HEK293 (cell line): ENCODE measurements around the gene TIMP2.

ENCODE experiments used
- CTCF ChIA-PET: fragments of 350-600 bp; formaldehyde crosslinking; extraction: SDS; loops from one replicate; lab custom pipeline; 2021; ENCODE audit warnings: antibody characterized with exemption; lab: Yijun Ruan, JAX
- POLR2A ChIA-PET: fragments of 300-600 bp; formaldehyde crosslinking; extraction: SDS; loops from one replicate; lab custom pipeline; 2020; ENCODE audit warnings: antibody characterized with exemption, inconsistent platforms; lab: Yijun Ruan, JAX
- H3K27ac ChIP-seq: fragments of 200-500 bp; sonication (Bioruptor generic); 2 replicates; pipeline ENCODE4 v1.5.1; 2014; ENCODE audit warnings: low read depth, low read length, control low read depth, inconsistent platforms; ENCODE audit errors: extremely low read depth
- H3K36me3 ChIP-seq, 2 experiments: fragments of 200-500 bp in 1 of 2; sonication (Bioruptor generic) in 1 of 2; 1 replicate in 1 of 2; 2 replicates in 1 of 2; pipeline ENCODE4 v1.5.1; 2014 to 2017; ENCODE audit warnings: inconsistent platforms in 2 of 2, low read length in 2 of 2; ENCODE audit not compliant: control insufficient read depth in 2 of 2, insufficient read depth in 1 of 2
- H3K4me1 ChIP-seq: fragments of 200-500 bp; sonication (Bioruptor generic); 2 replicates; pipeline ENCODE4 v1.5.1; 2014; ENCODE audit warnings: mild to moderate bottlenecking, low read length, inconsistent platforms; ENCODE audit not compliant: control insufficient read depth, insufficient read depth
- H3K4me3 ChIP-seq: 2 replicates; pipeline ENCODE4 v1.5.1; 2011; ENCODE audit warnings: low read depth, mild to moderate bottlenecking, control low read depth, low read length, moderate library complexity
- H3K9me3 ChIP-seq: fragments of 200-500 bp; sonication (Bioruptor generic); 2 replicates; pipeline ENCODE4 v1.5.1; 2014; ENCODE audit warnings: low read depth, low read length, inconsistent platforms; ENCODE audit not compliant: control insufficient read depth, insufficient read depth
- BCL11B ChIP-seq: fragments of 450-650 bp; formaldehyde crosslinking; IDR thresholded peaks from 2 replicates; pipeline ENCODE4 v1.5.1; 2016; ENCODE audit warnings: low read depth, missing biosample characterization, missing genetic modification characterization
- EGR2 ChIP-seq: fragments of 450-650 bp; formaldehyde crosslinking; IDR thresholded peaks from 2 replicates; pipeline ENCODE4 v1.5.1; 2016; ENCODE audit warnings: low read depth, missing biosample characterization, missing genetic modification characterization
- HIC1 ChIP-seq: fragments of 450-650 bp; formaldehyde crosslinking; IDR thresholded peaks from 2 replicates; pipeline ENCODE4 v1.5.1; 2016; ENCODE audit warnings: missing biosample characterization, missing genetic modification characterization
- RBAK ChIP-seq: fragments of 450-650 bp; formaldehyde crosslinking; IDR thresholded peaks from 2 replicates; pipeline ENCODE4 v1.5.1; 2016; ENCODE audit warnings: missing biosample characterization, missing genetic modification characterization
- ZFHX2 ChIP-seq: fragments of 450-650 bp; formaldehyde crosslinking; conservative IDR thresholded peaks from 2 replicates; pipeline ENCODE4 v1.5.1; 2016; ENCODE audit warnings: missing biosample characterization, missing genetic modification characterization
- ZNF138 ChIP-seq: fragments of 450-650 bp; formaldehyde crosslinking; IDR thresholded peaks from 2 replicates; pipeline ENCODE4 v1.5.1; 2016; ENCODE audit warnings: missing biosample characterization, missing genetic modification characterization, borderline replicate concordance
- ZNF26 ChIP-seq: fragments of 450-650 bp; formaldehyde crosslinking; IDR thresholded peaks from 2 replicates; pipeline ENCODE4 v1.5.1; 2016; ENCODE audit warnings: missing biosample characterization, missing genetic modification characterization
- ZNF341 ChIP-seq: fragments of 450-650 bp; formaldehyde crosslinking; IDR thresholded peaks from 2 replicates; pipeline ENCODE4; 2016; ENCODE audit warnings: low read depth, missing biosample characterization, missing genetic modification characterization
- ZNF354C ChIP-seq: fragments of 450-650 bp; formaldehyde crosslinking; IDR thresholded peaks from 2 replicates; pipeline ENCODE4 v1.5.1; 2016; ENCODE audit warnings: missing biosample characterization, missing genetic modification characterization, low read depth, borderline replicate concordance
- ZNF362 ChIP-seq: fragments of 450-650 bp; formaldehyde crosslinking; IDR thresholded peaks from 2 replicates; pipeline ENCODE4 v1.5.1; 2016; ENCODE audit warnings: missing biosample characterization, missing genetic modification characterization
- ZNF394 ChIP-seq: fragments of 450-650 bp; formaldehyde crosslinking; IDR thresholded peaks from 2 replicates; pipeline ENCODE4 v1.5.1; 2016; ENCODE audit warnings: missing biosample characterization, missing genetic modification characterization, mild to moderate bottlenecking, moderate library complexity, borderline replicate concordance
- ZNF416 ChIP-seq: fragments of 450-650 bp; formaldehyde crosslinking; IDR thresholded peaks from 2 replicates; pipeline ENCODE4 v1.5.1; 2016; ENCODE audit warnings: missing biosample characterization, missing genetic modification characterization
- ZNF623 ChIP-seq: fragments of 450-650 bp; formaldehyde crosslinking; IDR thresholded peaks from 2 replicates; pipeline ENCODE4 v1.5.1; 2016; ENCODE audit warnings: missing biosample characterization, missing genetic modification characterization
- ZNF624 ChIP-seq: fragments of 450-650 bp; formaldehyde crosslinking; IDR thresholded peaks from 2 replicates; pipeline ENCODE4 v1.5.1; 2017; ENCODE audit warnings: missing biosample characterization, missing genetic modification characterization
- ZNF660 ChIP-seq: fragments of 450-650 bp; IDR thresholded peaks from 2 replicates; pipeline ENCODE4 v1.5.1; 2018; ENCODE audit warnings: missing biosample characterization, mild to moderate bottlenecking, missing genetic modification characterization
- ZNF768 ChIP-seq: fragments of 450-650 bp; formaldehyde crosslinking; IDR thresholded peaks from 2 replicates; pipeline ENCODE4 v1.5.1; 2018; ENCODE audit warnings: missing biosample characterization, mild to moderate bottlenecking, missing genetic modification characterization
- ZNF776 ChIP-seq: fragments of 450-650 bp; formaldehyde crosslinking; IDR thresholded peaks from 2 replicates; pipeline ENCODE4 v1.5.0; 2017; ENCODE audit warnings: missing biosample characterization, missing genetic modification characterization, borderline replicate concordance
- TF ChIP-seq, protein P1 (sequence below): fragments of 450-650 bp; formaldehyde crosslinking; IDR thresholded peaks from 2 replicates; pipeline ENCODE4 v1.5.1; 2016; ENCODE audit warnings: missing biosample characterization, missing genetic modification characterization, low read depth
- TF ChIP-seq, protein P2 (sequence below): fragments of 450-650 bp; formaldehyde crosslinking; IDR thresholded peaks from 2 replicates; pipeline ENCODE4 v1.5.1; 2016; ENCODE audit warnings: missing biosample characterization, missing genetic modification characterization

TIMP2 gene

DNA sequence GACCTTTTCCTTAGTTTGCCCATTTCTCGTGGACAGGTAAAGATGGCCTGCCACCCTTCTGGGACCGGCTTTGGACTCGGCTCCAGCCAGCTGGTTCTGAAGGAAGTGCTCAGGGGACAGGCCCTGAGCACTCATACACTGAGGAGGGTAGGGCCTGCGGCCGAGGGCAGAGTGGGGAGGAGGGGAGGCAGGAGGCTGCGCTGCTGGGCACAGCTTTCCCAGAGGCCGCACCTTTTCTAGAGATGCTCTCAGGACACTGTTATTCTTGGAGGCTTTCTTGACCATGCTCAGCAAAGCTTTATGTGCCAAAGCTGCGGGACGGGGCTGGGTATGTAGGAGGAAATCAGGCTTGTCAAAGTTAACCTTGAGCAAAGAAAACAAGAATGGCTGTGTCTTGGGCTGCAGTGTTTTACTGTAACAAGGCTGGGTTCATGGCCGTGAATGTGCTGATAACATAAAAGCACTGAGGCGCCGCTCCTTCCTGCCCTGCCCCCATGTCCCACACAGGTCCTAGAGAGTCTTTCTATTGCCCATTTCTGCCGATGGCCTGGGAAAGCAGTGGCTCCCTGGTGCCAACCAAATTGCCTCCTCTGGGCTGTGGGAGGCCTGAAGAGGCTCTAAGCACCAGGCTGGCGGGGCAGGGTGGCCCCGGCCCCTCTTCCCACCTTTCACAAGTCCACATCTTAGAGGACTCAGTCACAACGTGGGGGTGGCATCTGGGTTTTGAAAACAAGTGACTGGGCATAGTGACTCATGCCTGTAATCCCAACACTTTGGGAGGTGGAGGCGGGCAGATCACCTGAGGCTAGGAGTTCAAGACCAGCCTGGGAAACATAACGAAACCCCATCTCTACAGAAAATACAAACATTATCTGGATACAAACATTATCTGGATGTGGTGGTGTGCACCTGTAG, 22.3 kb upstream of the TIMP2 start:
- Histone ChIP-seq H3K36me3 (no peaks in the 10 kb centered on the region), H3K27ac (no peak overlapping the region), H3K4me3 (no peak overlapping the region), H3K4me1 (no peaks in the 10 kb centered on the region; the same call in 1 of the 2 replicates), H3K9me3 (no peaks in the 10 kb centered on the region; the same call in 1 of the 2 replicates)
- CTCF ChIA-PET = interaction anchor here (2.1 kb wide), 1 partner anchor 24 kb away, joined by 11 read pairs; no protein-coding TSS in a partner anchor
- POLR2A ChIA-PET = interaction anchor here (1.1 kb wide), 1 partner anchor 8 kb away, joined by 3 read pairs; no protein-coding TSS in a partner anchor
- TF ChIP-seq ZFHX2 (tag by site-specific recombination) (peak; percentile 81), RBAK (tag by site-specific recombination) (no peak), ZNF394 (tag by site-specific recombination) (no peak), ZNF623 (tag by site-specific recombination) (no peak), EGR2 (tag by site-specific recombination) (peak; percentile 65)
- TF ChIP-seq, all 188 proteins: peak for 2

GRCh38 chr17:78946631-78947030, 21.4 kb upstream of the TIMP2 start:
- no peak for TF ChIP-seq ZNF416 (tag by site-specific recombination)
- TF ChIP-seq ZNF624 = no peak
- no peak for TF ChIP-seq ZNF768 (tag by site-specific recombination)
- TF ChIP-seq ZNF776 = no peak
- TF ChIP-seq, protein P1, sequence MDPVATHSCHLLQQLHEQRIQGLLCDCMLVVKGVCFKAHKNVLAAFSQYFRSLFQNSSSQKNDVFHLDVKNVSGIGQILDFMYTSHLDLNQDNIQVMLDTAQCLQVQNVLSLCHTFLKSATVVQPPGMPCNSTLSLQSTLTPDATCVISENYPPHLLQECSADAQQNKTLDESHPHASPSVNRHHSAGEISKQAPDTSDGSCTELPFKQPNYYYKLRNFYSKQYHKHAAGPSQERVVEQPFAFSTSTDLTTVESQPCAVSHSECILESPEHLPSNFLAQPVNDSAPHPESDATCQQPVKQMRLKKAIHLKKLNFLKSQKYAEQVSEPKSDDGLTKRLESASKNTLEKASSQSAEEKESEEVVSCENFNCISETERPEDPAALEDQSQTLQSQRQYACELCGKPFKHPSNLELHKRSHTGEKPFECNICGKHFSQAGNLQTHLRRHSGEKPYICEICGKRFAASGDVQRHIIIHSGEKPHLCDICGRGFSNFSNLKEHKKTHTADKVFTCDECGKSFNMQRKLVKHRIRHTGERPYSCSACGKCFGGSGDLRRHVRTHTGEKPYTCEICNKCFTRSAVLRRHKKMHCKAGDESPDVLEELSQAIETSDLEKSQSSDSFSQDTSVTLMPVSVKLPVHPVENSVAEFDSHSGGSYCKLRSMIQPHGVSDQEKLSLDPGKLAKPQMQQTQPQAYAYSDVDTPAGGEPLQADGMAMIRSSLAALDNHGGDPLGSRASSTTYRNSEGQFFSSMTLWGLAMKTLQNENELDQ = no peak
- H3K36me3 ChIP-seq = no peaks in the 10 kb centered on the region
- CTCF ChIA-PET = no interaction called here
- H3K4me1 ChIP-seq = no peaks in the 10 kb centered on the region; the same call in 1 of the 2 replicates
- H3K4me3 ChIP-seq = no peak overlapping the region
- H3K9me3 ChIP-seq = no peaks in the 10 kb centered on the region; the same call in 1 of the 2 replicates
- H3K27ac ChIP-seq = no peak overlapping the region
- POLR2A ChIA-PET = interaction anchor here (1.1 kb wide), 1 partner anchor 9 kb away, joined by 3 read pairs; no protein-coding TSS in a partner anchor

DNA sequence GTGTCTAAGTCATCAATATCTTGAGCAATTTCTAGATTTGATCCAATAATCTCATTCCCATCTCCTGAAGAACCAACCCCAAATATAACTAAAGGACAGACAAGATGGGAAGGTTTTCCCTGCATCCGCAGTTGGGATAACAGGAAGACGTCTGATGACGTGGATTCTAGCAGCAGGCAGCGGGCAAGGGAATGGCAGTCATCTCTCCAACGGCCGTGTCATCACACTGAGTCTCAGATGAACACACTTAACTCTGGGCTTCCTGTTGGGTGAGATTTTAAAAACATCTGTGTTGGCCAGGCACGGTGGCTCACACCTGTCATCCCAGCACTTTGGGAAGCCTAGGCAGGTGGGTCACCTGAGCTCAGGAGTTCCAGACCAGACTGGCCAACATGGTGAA, 20.9 kb upstream of the TIMP2 start:
- CTCF ChIA-PET = no interaction called here
- Histone ChIP-seq H3K36me3 (no peaks in the 10 kb centered on the region), H3K4me3 (no peak overlapping the region), H3K4me1 (no peaks in the 10 kb centered on the region; the same call in 1 of the 2 replicates), H3K9me3 (no peaks in the 10 kb centered on the region; the same call in 1 of the 2 replicates), H3K27ac (no peak overlapping the region)
- POLR2A ChIA-PET = no interaction called here
- TF ChIP-seq ZNF416 (tag by site-specific recombination) (no peak), BCL11B (no peak), ZNF354C (tag by site-specific recombination) (no peak), HIC1 (tag by site-specific recombination) (no peak), ZNF26 (tag by site-specific recombination) (no peak), ZNF341 (no peak), ZNF138 (no peak), ZNF660 (tag by site-specific recombination) (no peak), ZNF362 (tag by site-specific recombination) (no peak)
- TF ChIP-seq, protein P2, sequence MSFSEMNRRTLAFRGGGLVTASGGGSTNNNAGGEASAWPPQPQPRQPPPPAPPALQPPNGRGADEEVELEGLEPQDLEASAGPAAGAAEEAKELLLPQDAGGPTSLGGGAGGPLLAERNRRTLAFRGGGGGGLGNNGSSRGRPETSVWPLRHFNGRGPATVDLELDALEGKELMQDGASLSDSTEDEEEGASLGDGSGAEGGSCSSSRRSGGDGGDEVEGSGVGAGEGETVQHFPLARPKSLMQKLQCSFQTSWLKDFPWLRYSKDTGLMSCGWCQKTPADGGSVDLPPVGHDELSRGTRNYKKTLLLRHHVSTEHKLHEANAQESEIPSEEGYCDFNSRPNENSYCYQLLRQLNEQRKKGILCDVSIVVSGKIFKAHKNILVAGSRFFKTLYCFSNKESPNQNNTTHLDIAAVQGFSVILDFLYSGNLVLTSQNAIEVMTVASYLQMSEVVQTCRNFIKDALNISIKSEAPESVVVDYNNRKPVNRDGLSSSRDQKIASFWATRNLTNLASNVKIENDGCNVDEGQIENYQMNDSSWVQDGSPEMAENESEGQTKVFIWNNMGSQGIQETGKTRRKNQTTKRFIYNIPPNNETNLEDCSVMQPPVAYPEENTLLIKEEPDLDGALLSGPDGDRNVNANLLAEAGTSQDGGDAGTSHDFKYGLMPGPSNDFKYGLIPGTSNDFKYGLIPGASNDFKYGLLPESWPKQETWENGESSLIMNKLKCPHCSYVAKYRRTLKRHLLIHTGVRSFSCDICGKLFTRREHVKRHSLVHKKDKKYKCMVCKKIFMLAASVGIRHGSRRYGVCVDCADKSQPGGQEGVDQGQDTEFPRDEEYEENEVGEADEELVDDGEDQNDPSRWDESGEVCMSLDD (tag by site-specific recombination) = no peak
